PFSK-1 (cell line): ENCODE measurements around the gene ATP8B4.

ENCODE experiments used
- POLR2AphosphoS5 ChIP-seq: IDR thresholded peaks from 2 replicates; pipeline ENCODE4 v1.6.1; 2012; ENCODE audit warnings: low read depth, mild to moderate bottlenecking, control low read depth, low read length, moderate library complexity
- SIN3A ChIP-seq: IDR thresholded peaks from 2 replicates; pipeline ENCODE4 v1.6.1; 2012; ENCODE audit warnings: mild to moderate bottlenecking, low read length, moderate library complexity, borderline replicate concordance; ENCODE audit not compliant: insufficient read depth

- no peak for TF ChIP-seq POLR2AphosphoS5
- no peak for TF ChIP-seq SIN3A
These were observed 9.2 kb upstream of the ATP8B4 start for GRCh38 chr15:50128266-50128665.
